22Rv1 (cell line): ENCODE measurements around the gene C1orf52.

Experiments
- H3K27ac ChIP-seq: fragments of 450-650 bp; 2 replicates; pipeline ENCODE4 v1.5.1; 2017
- ZFX ChIP-seq: fragments of 450-650 bp; IDR thresholded peaks from 2 replicates; pipeline ENCODE4 v1.6.1; 2017; ENCODE audit warnings: antibody characterized with exemption, borderline replicate concordance
- TF ChIP-seq, protein P1 (sequence below): fragments of 450-650 bp; IDR thresholded peaks from 2 replicates; pipeline ENCODE4 v1.5.1; 2017; ENCODE audit warnings: mild to moderate bottlenecking

C1orf52 gene

GRCh38 chr1:85230305-85230977 is 29.0 kb downstream of the C1orf52 start:
- H3K27ac ChIP-seq: no peak overlapping the region
- no peak for TF ChIP-seq ZFX
- TF ChIP-seq, protein P1, sequence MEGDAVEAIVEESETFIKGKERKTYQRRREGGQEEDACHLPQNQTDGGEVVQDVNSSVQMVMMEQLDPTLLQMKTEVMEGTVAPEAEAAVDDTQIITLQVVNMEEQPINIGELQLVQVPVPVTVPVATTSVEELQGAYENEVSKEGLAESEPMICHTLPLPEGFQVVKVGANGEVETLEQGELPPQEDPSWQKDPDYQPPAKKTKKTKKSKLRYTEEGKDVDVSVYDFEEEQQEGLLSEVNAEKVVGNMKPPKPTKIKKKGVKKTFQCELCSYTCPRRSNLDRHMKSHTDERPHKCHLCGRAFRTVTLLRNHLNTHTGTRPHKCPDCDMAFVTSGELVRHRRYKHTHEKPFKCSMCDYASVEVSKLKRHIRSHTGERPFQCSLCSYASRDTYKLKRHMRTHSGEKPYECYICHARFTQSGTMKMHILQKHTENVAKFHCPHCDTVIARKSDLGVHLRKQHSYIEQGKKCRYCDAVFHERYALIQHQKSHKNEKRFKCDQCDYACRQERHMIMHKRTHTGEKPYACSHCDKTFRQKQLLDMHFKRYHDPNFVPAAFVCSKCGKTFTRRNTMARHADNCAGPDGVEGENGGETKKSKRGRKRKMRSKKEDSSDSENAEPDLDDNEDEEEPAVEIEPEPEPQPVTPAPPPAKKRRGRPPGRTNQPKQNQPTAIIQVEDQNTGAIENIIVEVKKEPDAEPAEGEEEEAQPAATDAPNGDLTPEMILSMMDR: no peak

- TF ChIP-seq, protein P1: no peak
- TF ChIP-seq ZFX: no peak
- no peak overlapping the region for H3K27ac ChIP-seq
These were observed 29.8 kb downstream of the C1orf52 start for GRCh38 chr1:85229574-85230097.

DNA sequence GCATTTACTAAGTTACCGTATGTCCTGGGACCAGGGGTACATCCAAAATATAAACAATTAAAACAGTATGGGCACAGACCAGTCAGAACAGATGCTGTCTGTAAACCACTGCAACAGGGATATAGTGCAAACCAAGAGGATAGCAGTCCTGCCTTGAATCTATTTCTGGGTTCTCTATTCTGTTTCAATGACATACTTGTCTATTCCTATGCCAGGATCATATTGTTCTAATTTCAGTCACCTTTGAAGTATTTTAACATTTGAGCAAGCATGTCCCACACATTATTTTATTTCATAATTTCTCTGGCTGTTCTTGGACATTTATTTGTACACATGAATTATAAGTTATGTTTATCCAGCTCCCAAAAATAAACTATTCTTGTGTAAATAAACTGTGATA is 30.5 kb downstream of the C1orf52 start:
- TF ChIP-seq, protein P1: no peak
- TF ChIP-seq ZFX: no peak
- H3K27ac ChIP-seq: no peak overlapping the region

GRCh38 chr1:85225624-85226380 is 33.7 kb downstream of the C1orf52 start:
- peak overlapping the region; percentile 50 for H3K27ac ChIP-seq

GRCh38 chr1:85224734-85225623 is 34.5 kb downstream of the C1orf52 start:
- no peak for TF ChIP-seq ZFX
- TF ChIP-seq, protein P1: no peak
- H3K27ac ChIP-seq: peak overlapping the region; percentile 50

More at GRCh38 chr1:85225624-85226380, 33.7 kb downstream of the C1orf52 start:
- TF ChIP-seq ZFX: no peak
- TF ChIP-seq, protein P1: no peak

GRCh38 chr1:85224295-85224694 is 35.2 kb downstream of the C1orf52 start:
- peak overlapping the region; percentile 50 for H3K27ac ChIP-seq
- TF ChIP-seq, protein P1: no peak
- no peak for TF ChIP-seq ZFX
